Neural progenitor cell (in vitro differentiated cells): ENCODE results near the gene IGSF8.

Experiments used
- CTCF ChIP-seq: fragments of 200-600 bp; sonication (generic); IDR thresholded peaks from 2 replicates; pipeline ENCODE4 v1.5.1; 2017; ENCODE audit warnings: antibody characterized with exemption, mild to moderate bottlenecking
- EZH2 ChIP-seq: fragments of 200-600 bp; sonication (generic); IDR thresholded peaks from 2 replicates; pipeline ENCODE4 v1.6.1; 2017; ENCODE audit warnings: antibody characterized with exemption, mild to moderate bottlenecking, moderate library complexity
- EZH2phosphoT487 ChIP-seq: fragments of 200-600 bp; sonication (generic); IDR thresholded peaks from 2 replicates; pipeline ENCODE4 v1.6.1; 2017; ENCODE audit warnings: antibody characterized with exemption

GRCh38 chr1:160098852-160099561, 588 bp upstream of the IGSF8 start:
- TF ChIP-seq CTCF (no peak), EZH2phosphoT487 (no peak), EZH2 (no peak)
